Endothelial cell (in vitro differentiated cells): ENCODE measurements around the gene MIER1. TPM values are rescaled to one million over a fixed set of nuclear protein-coding genes. Genes with fewer than 3 reads are reported as not detected.

Experiments used
- DNase-seq: peaks from one replicate; pipeline ENCODE4 v3.0.0; 2021; ENCODE audit warnings: low spot score
- H3K27ac Mint-ChIP-seq: one replicate; pipeline ENCODE4 v1.8.0; 2021; ENCODE audit warnings: mixed read lengths, inconsistent platforms; ENCODE audit not compliant: unreplicated experiment
- H3K27me3 Mint-ChIP-seq: one replicate; pipeline ENCODE4 v1.8.0; 2021; ENCODE audit warnings: mild to moderate bottlenecking, moderate library complexity, mixed read lengths, inconsistent platforms; ENCODE audit not compliant: unreplicated experiment
- H3K36me3 Mint-ChIP-seq: one replicate; pipeline ENCODE4 v1.8.0; 2021; ENCODE audit warnings: mild to moderate bottlenecking, low read depth, mixed read lengths, inconsistent platforms; ENCODE audit not compliant: unreplicated experiment
- H3K4me1 Mint-ChIP-seq: one replicate; pipeline ENCODE4 v1.8.0; 2021; ENCODE audit warnings: mild to moderate bottlenecking, mixed read lengths, inconsistent platforms; ENCODE audit not compliant: unreplicated experiment
- H3K4me3 Mint-ChIP-seq: one replicate; pipeline ENCODE4 v1.8.0; 2021; ENCODE audit warnings: mild to moderate bottlenecking, mixed read lengths, inconsistent platforms; ENCODE audit not compliant: unreplicated experiment
- H3K9me3 Mint-ChIP-seq: one replicate; pipeline ENCODE4 v1.8.0; 2021; ENCODE audit warnings: mixed read lengths, inconsistent platforms; ENCODE audit not compliant: unreplicated experiment
- CTCF ChIP-seq: fragments of 200-600 bp; sonication (generic); IDR thresholded peaks from one replicate; pipeline ENCODE4 v1.5.0; 2021; ENCODE audit warnings: antibody characterized with exemption; ENCODE audit not compliant: unreplicated experiment
- total RNA-seq: library from RNA; stranded (reverse); fragmentation: NEBNext Ultra II Directional; extraction: Animal tissue kit (Norgen Biotek cat#: 25700); gene quantifications from one replicate; pipeline ENCODE4 v1.2.1, GENCODE V29; 2021; ENCODE audit not compliant: unreplicated experiment

MIER1 gene
- total RNA-seq, 1 donor from 2014 or later, result 33.2 TPM

- no peak for TF ChIP-seq CTCF
- peaks cover 5% of the 10 kb centered on the region for H3K4me1 Mint-ChIP-seq
- H3K27ac Mint-ChIP-seq, result no peak overlapping the region
- no peak overlapping the region for H3K4me3 Mint-ChIP-seq
- no peaks in the 10 kb centered on the region for H3K9me3 Mint-ChIP-seq
- H3K36me3 Mint-ChIP-seq, result no peaks in the 10 kb centered on the region
- no peaks in the 10 kb centered on the region for H3K27me3 Mint-ChIP-seq
- no peak for DNase-seq
Observed at GRCh38 chr1:67004176-67004575, 79.4 kb downstream of the MIER1 start.

- H3K9me3 Mint-ChIP-seq, result no peaks in the 10 kb centered on the region
- no peaks in the 10 kb centered on the region for H3K36me3 Mint-ChIP-seq
- DNase-seq, result no peak
- H3K4me3 Mint-ChIP-seq, result no peak overlapping the region
- no peak overlapping the region for H3K27ac Mint-ChIP-seq
- peaks cover 5% of the 10 kb centered on the region for H3K4me1 Mint-ChIP-seq
- no peaks in the 10 kb centered on the region for H3K27me3 Mint-ChIP-seq
- TF ChIP-seq CTCF, result no peak
Observed at GRCh38 chr1:67005068-67005467, 80.3 kb downstream of the MIER1 start.

- Mint-ChIP-seq H3K27ac (no peak overlapping the region), H3K4me1 (no peaks in the 10 kb centered on the region), H3K4me3 (no peak overlapping the region), H3K36me3 (no peaks in the 10 kb centered on the region), H3K9me3 (no peaks in the 10 kb centered on the region), H3K27me3 (no peaks in the 10 kb centered on the region)
- no peak for TF ChIP-seq CTCF
- no peak for DNase-seq
Observed at GRCh38 chr1:67009792-67010191, 85.0 kb downstream of the MIER1 start.

GRCh38 chr1:67013573-67013972, 88.8 kb downstream of the MIER1 start:
- no peak overlapping the region for H3K27ac Mint-ChIP-seq
- no peaks in the 10 kb centered on the region for H3K36me3 Mint-ChIP-seq
- no peak for DNase-seq
- H3K9me3 Mint-ChIP-seq, result no peaks in the 10 kb centered on the region
- no peak overlapping the region for H3K4me3 Mint-ChIP-seq
- no peak for TF ChIP-seq CTCF
- no peaks in the 10 kb centered on the region for H3K4me1 Mint-ChIP-seq
- no peaks in the 10 kb centered on the region for H3K27me3 Mint-ChIP-seq

- H3K27ac Mint-ChIP-seq, result no peak overlapping the region
- no peaks in the 10 kb centered on the region for H3K27me3 Mint-ChIP-seq
- no peak for TF ChIP-seq CTCF
- peaks cover 2% of the 10 kb centered on the region for H3K36me3 Mint-ChIP-seq
- no peak overlapping the region for H3K4me3 Mint-ChIP-seq
- H3K4me1 Mint-ChIP-seq, result no peaks in the 10 kb centered on the region
- DNase-seq, result no peak
- no peaks in the 10 kb centered on the region for H3K9me3 Mint-ChIP-seq
Observed at GRCh38 chr1:67018574-67018973, 93.8 kb downstream of the MIER1 start.
